Hippocampal formation (tissue), 2 donors: ENCODE results near the gene C11orf87.

Source experiments
- DNase-seq, 2 donors: peaks; one replicate each; lab custom pipeline; 2025; lab: John Stamatoyannopoulos, UW

Gene C11orf87

GRCh38 chr11:109443052-109443451, 21.1 kb downstream of the C11orf87 start:
- no peak for DNase-seq

GRCh38 chr11:109454857-109455256, 32.9 kb downstream of the C11orf87 start:
- DNase-seq: no peak
